ENCODE results near the gene KCTD13. TPM values are rescaled to one million over a fixed set of nuclear protein-coding genes. Genes with fewer than 3 reads are reported as not detected.

Gene KCTD13
- total RNA-seq, 6 donors from 2014 or later, result 15.5 to 71.2 (median 24.4) TPM

GRCh38 chr16:29897333-29897732 is 28.7 kb downstream of the KCTD13 start:
- peaks cover 0 to 15% (median 4%) of the 10 kb centered on the region in 4 donors for H3K27me3 ChIP-seq
- H3K4me1 ChIP-seq, result peaks cover 11 to 30% (median 20%) of the 10 kb centered on the region in 4 donors
- no peaks in the 10 kb centered on the region for H3K9me3 ChIP-seq
- TF ChIP-seq POLR2AphosphoS5 (IDR thresholded peaks at IDR 0.05) (no peak), POLR2A (IDR thresholded peaks at IDR 0.05) (no peak), EP300 (IDR thresholded peaks at IDR 0.05) (no peak)
- TF ChIP-seq, protein P1, sequence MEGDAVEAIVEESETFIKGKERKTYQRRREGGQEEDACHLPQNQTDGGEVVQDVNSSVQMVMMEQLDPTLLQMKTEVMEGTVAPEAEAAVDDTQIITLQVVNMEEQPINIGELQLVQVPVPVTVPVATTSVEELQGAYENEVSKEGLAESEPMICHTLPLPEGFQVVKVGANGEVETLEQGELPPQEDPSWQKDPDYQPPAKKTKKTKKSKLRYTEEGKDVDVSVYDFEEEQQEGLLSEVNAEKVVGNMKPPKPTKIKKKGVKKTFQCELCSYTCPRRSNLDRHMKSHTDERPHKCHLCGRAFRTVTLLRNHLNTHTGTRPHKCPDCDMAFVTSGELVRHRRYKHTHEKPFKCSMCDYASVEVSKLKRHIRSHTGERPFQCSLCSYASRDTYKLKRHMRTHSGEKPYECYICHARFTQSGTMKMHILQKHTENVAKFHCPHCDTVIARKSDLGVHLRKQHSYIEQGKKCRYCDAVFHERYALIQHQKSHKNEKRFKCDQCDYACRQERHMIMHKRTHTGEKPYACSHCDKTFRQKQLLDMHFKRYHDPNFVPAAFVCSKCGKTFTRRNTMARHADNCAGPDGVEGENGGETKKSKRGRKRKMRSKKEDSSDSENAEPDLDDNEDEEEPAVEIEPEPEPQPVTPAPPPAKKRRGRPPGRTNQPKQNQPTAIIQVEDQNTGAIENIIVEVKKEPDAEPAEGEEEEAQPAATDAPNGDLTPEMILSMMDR (IDR thresholded peaks at IDR 0.05), result no peak
- no peaks in the 10 kb centered on the region for H3K36me3 ChIP-seq
- no peak overlapping the region for H3K4me3 ChIP-seq
- no peak for DNase-seq
- H3K27ac ChIP-seq, result no peak overlapping the region
- 53 to 57% methylated on average over 4 of the region's 4 CpGs for WGBS, 2 donors
- ATAC-seq (ENCODE audit: low FRiP score in 2 of 2), result no peak

- TF ChIP-seq EP300 (IDR thresholded peaks at IDR 0.05), result no peak
- TF ChIP-seq POLR2AphosphoS5 (IDR thresholded peaks at IDR 0.05), result no peak
- TF ChIP-seq POLR2A (IDR thresholded peaks at IDR 0.05), result no peak
- TF ChIP-seq, protein P1 (IDR thresholded peaks at IDR 0.05), result no peak
- Histone ChIP-seq H3K27ac (no peak overlapping the region), H3K27me3 (peaks cover 0 to 15% (median 4%) of the 10 kb centered on the region in 4 donors), H3K36me3 (no peaks in the 10 kb centered on the region), H3K9me3 (no peaks in the 10 kb centered on the region), H3K4me1 (peaks cover 11 to 35% (median 20%) of the 10 kb centered on the region in 4 donors), H3K4me3 (no peak overlapping the region)
- DNase-seq (peak in 1 of 2 donors; percentile 72), ATAC-seq (ENCODE audit: low FRiP score in 2 of 2) (no peak)
- 47 to 50% methylated on average over 9 to 15 of the region's 15 CpGs for WGBS, 2 donors
Measured at GRCh38 chr16:29896841-29897240, 29.2 kb downstream of the KCTD13 start.

- no peak for TF ChIP-seq POLR2AphosphoS5 (IDR thresholded peaks at IDR 0.05)
- no peak for TF ChIP-seq EP300 (IDR thresholded peaks at IDR 0.05)
- TF ChIP-seq, protein P1 (IDR thresholded peaks at IDR 0.05), result no peak
- TF ChIP-seq POLR2A (IDR thresholded peaks at IDR 0.05), result no peak
- H3K9me3 ChIP-seq, result no peaks in the 10 kb centered on the region
- 70 to 72% methylated on average over 4 of the region's 4 CpGs for WGBS, 2 donors
- no peaks in the 10 kb centered on the region for H3K36me3 ChIP-seq
- H3K27me3 ChIP-seq, result peaks cover 0 to 15% (median 4%) of the 10 kb centered on the region in 4 donors
- no peak overlapping the region for H3K27ac ChIP-seq
- peaks cover 0 to 15% (median 3%) of the 10 kb centered on the region in 4 donors for H3K4me1 ChIP-seq
- ATAC-seq (ENCODE audit: low FRiP score in 2 of 2) (no peak), DNase-seq (no peak)
- H3K4me3 ChIP-seq, result no peak overlapping the region
Measured at GRCh38 chr16:29894352-29894751, 31.7 kb downstream of the KCTD13 start.

- Histone ChIP-seq H3K4me1 (peaks cover 0 to 7% (median under 1%) of the 10 kb centered on the region in 4 donors), H3K9me3 (no peaks in the 10 kb centered on the region), H3K4me3 (no peak overlapping the region), H3K27me3 (peaks cover 0 to 10% (median 2%) of the 10 kb centered on the region in 4 donors), H3K36me3 (no peaks in the 10 kb centered on the region), H3K27ac (no peak overlapping the region)
- TF ChIP-seq, protein P1 (IDR thresholded peaks at IDR 0.05), result no peak
- no peak for TF ChIP-seq EP300 (IDR thresholded peaks at IDR 0.05)
- no peak for TF ChIP-seq POLR2A (IDR thresholded peaks at IDR 0.05)
- TF ChIP-seq POLR2AphosphoS5 (IDR thresholded peaks at IDR 0.05), result no peak
- ATAC-seq (ENCODE audit: low FRiP score in 2 of 2), result no peak
- no peak for DNase-seq
- WGBS, 2 donors, result 84 to 91% methylated on average over 3 of the region's 3 CpGs
Measured at GRCh38 chr16:29893553-29893952, 32.5 kb downstream of the KCTD13 start.

GRCh38 chr16:29892458-29892813 is 33.6 kb downstream of the KCTD13 start:
- H3K4me3 ChIP-seq, result no peak overlapping the region
- ATAC-seq (ENCODE audit: low FRiP score in 2 of 2), result peak in 1 of 2 donors; percentile 19

More at GRCh38 chr16:29892458-29892813, 33.6 kb downstream of the KCTD13 start:
- DNase-seq, result no peak
- no peaks in the 10 kb centered on the region for H3K36me3 ChIP-seq
- TF ChIP-seq, protein P1 (IDR thresholded peaks at IDR 0.05), result no peak
- TF ChIP-seq EP300 (IDR thresholded peaks at IDR 0.05), result no peak
- H3K4me1 ChIP-seq, result peaks cover 0 to 6% (median 0%) of the 10 kb centered on the region in 4 donors
- WGBS, 2 donors, result 40 to 78% methylated on average over 2 to 6 of the region's 6 CpGs
- no peak overlapping the region for H3K27ac ChIP-seq
- no peaks in the 10 kb centered on the region for H3K27me3 ChIP-seq
- no peaks in the 10 kb centered on the region for H3K9me3 ChIP-seq
